Smooth muscle cell (in vitro differentiated cells): ENCODE measurements around the gene IFI30. TPM values are rescaled to one million over a fixed set of nuclear protein-coding genes. Genes with fewer than 3 reads are reported as not detected.

ENCODE experiments used
- DNase-seq: peaks from one replicate; lab custom pipeline; 2025; ENCODE audit not compliant: unreplicated experiment; lab: John Stamatoyannopoulos, UW
- H2AFZ ChIP-seq: fragments of 200-600 bp; sonication (generic); 2 replicates; pipeline ENCODE4 v1.6.0; 2016; ENCODE audit warnings: antibody characterized with exemption, low read depth, mild to moderate bottlenecking
- H3F3A ChIP-seq: fragments of 200-600 bp; sonication (generic); 2 replicates; pipeline ENCODE4 v1.6.0; 2017; ENCODE audit warnings: antibody characterized with exemption, low read depth
- H3K27ac ChIP-seq: fragments of 200-600 bp; sonication (generic); 2 replicates; pipeline ENCODE4 v1.5.1; 2016; ENCODE audit warnings: low read depth, mild to moderate bottlenecking
- H3K27me3 ChIP-seq: fragments of 200-600 bp; sonication (generic); 2 replicates; pipeline ENCODE4 v1.6.1; 2016; ENCODE audit warnings: low read depth, mild to moderate bottlenecking
- H3K36me3 ChIP-seq: fragments of 200-600 bp; sonication (generic); 2 replicates; pipeline ENCODE4 v1.5.1; 2016; ENCODE audit warnings: low read depth
- H3K4me1 ChIP-seq: fragments of 200-600 bp; sonication (generic); 2 replicates; pipeline ENCODE4 v1.5.1; 2016; ENCODE audit warnings: low read depth
- H3K4me2 ChIP-seq: fragments of 200-600 bp; sonication (generic); 2 replicates; pipeline ENCODE4 v1.6.0; 2016; ENCODE audit warnings: mild to moderate bottlenecking
- H3K4me3 ChIP-seq: fragments of 200-600 bp; sonication (generic); 2 replicates; pipeline ENCODE4 v1.5.1; 2016; ENCODE audit warnings: mild to moderate bottlenecking
- H3K79me2 ChIP-seq: fragments of 200-600 bp; sonication (generic); 2 replicates; pipeline ENCODE4 v1.6.0; 2016; ENCODE audit warnings: low read depth, mild to moderate bottlenecking
- H3K9ac ChIP-seq: fragments of 200-600 bp; sonication (generic); 2 replicates; pipeline ENCODE4 v1.6.0; 2016; ENCODE audit warnings: low read depth
- H3K9me3 ChIP-seq: fragments of 200-600 bp; sonication (generic); replicated peaks from 2 replicates; pipeline ENCODE4 v1.5.1; 2016; ENCODE audit warnings: low read depth
- H4K20me1 ChIP-seq: fragments of 200-600 bp; sonication (generic); 2 replicates; pipeline ENCODE4 v1.6.0; 2016; ENCODE audit warnings: low read depth
- WGBS: methylation state at CpG from one replicate; pipeline ENCODE4 v1.1.7; 2016; ENCODE audit warnings: low lambda C conversion rate; 5-methylcytosine and 5-hydroxymethylcytosine counted together
- polyA plus RNA-seq: library from polyadenylated mRNA; unstranded; fragments of >200 nt; fragmentation: Nextera tagmentation; extraction: Ambion mirVana; gene quantifications from 2 replicates; pipeline ENCODE4 v1.2.1, GENCODE V29; 2016
- total RNA-seq: library from RNA; depleted of rRNA; stranded (reverse); fragments of >200 nt; gene quantifications from 2 replicates; pipeline ENCODE4 v1.2.3, GENCODE V29; 2014
- TF ChIP-seq, protein P1 (sequence below): fragments of 200-600 bp; sonication (generic); IDR thresholded peaks from 2 replicates; pipeline ENCODE4 v1.5.1; 2017; ENCODE audit warnings: borderline replicate concordance, mild to moderate bottlenecking, antibody characterized with exemption; ENCODE audit not compliant: insufficient read depth, poor library complexity, severe bottlenecking

IFI30 gene
- total and polyA plus RNA-seq, 2 experiments from 2014 or later, result 0.87 to 2.9 TPM

GRCh38 chr19:18171605-18172327, 1.8 kb upstream of the IFI30 start:
- no peak overlapping the region for H3K27ac ChIP-seq
- no peaks in the 10 kb centered on the region for H4K20me1 ChIP-seq
- no peak overlapping the region for H3K4me3 ChIP-seq
- no peaks in the 10 kb centered on the region for H3F3A ChIP-seq
- WGBS, result 96% methylated on average over 8 of the region's 8 CpGs
- no peak overlapping the region for H2AFZ ChIP-seq
- no peak overlapping the region for H3K9ac ChIP-seq
- H3K27me3 ChIP-seq, result peaks cover 11% of the 10 kb centered on the region
- TF ChIP-seq, protein P1, sequence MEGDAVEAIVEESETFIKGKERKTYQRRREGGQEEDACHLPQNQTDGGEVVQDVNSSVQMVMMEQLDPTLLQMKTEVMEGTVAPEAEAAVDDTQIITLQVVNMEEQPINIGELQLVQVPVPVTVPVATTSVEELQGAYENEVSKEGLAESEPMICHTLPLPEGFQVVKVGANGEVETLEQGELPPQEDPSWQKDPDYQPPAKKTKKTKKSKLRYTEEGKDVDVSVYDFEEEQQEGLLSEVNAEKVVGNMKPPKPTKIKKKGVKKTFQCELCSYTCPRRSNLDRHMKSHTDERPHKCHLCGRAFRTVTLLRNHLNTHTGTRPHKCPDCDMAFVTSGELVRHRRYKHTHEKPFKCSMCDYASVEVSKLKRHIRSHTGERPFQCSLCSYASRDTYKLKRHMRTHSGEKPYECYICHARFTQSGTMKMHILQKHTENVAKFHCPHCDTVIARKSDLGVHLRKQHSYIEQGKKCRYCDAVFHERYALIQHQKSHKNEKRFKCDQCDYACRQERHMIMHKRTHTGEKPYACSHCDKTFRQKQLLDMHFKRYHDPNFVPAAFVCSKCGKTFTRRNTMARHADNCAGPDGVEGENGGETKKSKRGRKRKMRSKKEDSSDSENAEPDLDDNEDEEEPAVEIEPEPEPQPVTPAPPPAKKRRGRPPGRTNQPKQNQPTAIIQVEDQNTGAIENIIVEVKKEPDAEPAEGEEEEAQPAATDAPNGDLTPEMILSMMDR, result no peak
- H3K9me3 ChIP-seq, result no peaks in the 10 kb centered on the region
- no peaks in the 10 kb centered on the region for H3K79me2 ChIP-seq
- no peak overlapping the region for H3K4me2 ChIP-seq
- no peaks in the 10 kb centered on the region for H3K4me1 ChIP-seq
- DNase-seq, result no peak
- H3K36me3 ChIP-seq, result no peaks in the 10 kb centered on the region

DNA sequence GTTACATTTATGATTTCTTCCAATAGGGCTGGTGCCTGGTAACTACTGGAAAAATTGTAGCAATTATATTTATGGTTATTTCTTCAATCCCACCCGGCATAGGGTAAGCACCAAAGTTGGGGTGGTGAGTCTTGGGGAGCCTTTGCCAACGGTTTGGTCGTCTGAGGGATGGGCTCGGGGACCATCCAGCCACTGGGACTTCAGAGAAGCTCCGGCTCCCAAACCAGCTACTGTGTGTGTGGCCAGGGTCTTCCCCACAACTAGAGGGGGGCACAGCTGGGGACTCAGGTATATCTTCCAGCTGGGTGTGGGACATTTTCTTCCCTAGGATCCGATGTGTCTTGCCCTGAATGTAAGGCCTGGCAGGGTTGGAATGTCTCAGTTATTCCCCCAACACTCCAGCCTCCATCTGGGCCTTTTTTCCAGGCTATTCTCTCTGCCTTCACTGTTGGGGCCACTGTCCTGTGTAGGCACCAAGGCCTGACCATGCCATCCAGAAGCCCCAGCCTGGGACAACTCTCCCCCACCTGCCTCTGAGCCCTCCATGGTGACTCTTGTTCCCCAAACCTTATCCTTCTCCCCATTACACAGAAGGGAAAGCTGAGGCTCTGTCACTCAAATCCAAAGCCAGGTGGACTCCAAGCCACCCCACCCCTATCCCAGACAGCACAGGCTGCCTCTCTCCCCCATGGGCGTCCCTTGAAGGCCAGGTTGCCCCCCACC, 1.1 kb upstream of the IFI30 start:
- peaks cover 11% of the 10 kb centered on the region for H3K27me3 ChIP-seq
- TF ChIP-seq, protein P1, result no peak
- 96% methylated on average over 7 of the region's 7 CpGs for WGBS
- no peaks in the 10 kb centered on the region for H3K4me1 ChIP-seq
- no peaks in the 10 kb centered on the region for H3K9me3 ChIP-seq
- no peak overlapping the region for H3K4me3 ChIP-seq
- no peaks in the 10 kb centered on the region for H3K79me2 ChIP-seq
- no peak overlapping the region for H2AFZ ChIP-seq
- no peaks in the 10 kb centered on the region for H3F3A ChIP-seq
- no peak overlapping the region for H3K27ac ChIP-seq
- H4K20me1 ChIP-seq, result no peaks in the 10 kb centered on the region
- no peak for DNase-seq
- H3K36me3 ChIP-seq, result no peaks in the 10 kb centered on the region
- H3K4me2 ChIP-seq, result no peak overlapping the region
- H3K9ac ChIP-seq, result no peak overlapping the region

DNA sequence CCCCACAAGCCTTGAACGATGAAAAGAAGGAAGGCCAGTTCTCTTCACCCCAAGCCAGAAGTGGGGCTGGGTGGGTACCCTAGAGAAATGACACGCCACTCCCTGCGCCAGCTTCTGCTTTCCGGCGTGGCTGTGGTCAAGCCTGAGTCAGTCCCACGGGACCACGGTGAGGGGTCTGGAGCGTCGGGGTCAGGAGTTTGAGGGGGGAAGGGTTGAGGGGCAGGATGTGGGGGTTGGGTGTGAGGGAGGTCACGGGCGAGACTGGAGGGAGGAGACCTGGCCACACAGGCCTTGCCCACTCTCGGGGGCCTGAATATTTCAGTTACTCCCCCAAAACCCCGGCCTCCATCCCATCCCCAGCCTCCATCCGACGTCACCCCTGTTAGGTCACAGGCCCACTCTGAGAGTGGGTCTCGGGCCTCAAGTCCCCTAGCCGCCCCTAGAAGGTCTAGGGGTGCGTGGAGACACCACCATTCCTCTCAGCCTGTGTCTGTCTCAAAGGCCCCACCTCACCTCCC, 500 bp upstream of the IFI30 start:
- no peaks in the 10 kb centered on the region for H3K4me1 ChIP-seq
- H3K36me3 ChIP-seq, result no peaks in the 10 kb centered on the region
- H3K27ac ChIP-seq, result no peak overlapping the region
- no peaks in the 10 kb centered on the region for H4K20me1 ChIP-seq
- H3K9me3 ChIP-seq, result no peaks in the 10 kb centered on the region
- WGBS, result 85% methylated on average over 18 of the region's 18 CpGs
- DNase-seq, result no peak
- no peak overlapping the region for H3K9ac ChIP-seq
- peak overlapping the region; percentile 70 for H2AFZ ChIP-seq
- peaks cover 11% of the 10 kb centered on the region for H3K27me3 ChIP-seq
- no peaks in the 10 kb centered on the region for H3F3A ChIP-seq
- TF ChIP-seq, protein P1, result no peak
- H3K4me2 ChIP-seq, result peak overlapping the region; percentile 90
- no peaks in the 10 kb centered on the region for H3K79me2 ChIP-seq
- peak overlapping the region; percentile 55 for H3K4me3 ChIP-seq
